GM18951 (cell line): ENCODE measurements around the gene MYH15.

ENCODE experiments used
- POLR2A ChIP-seq: IDR thresholded peaks from 4 replicates; pipeline ENCODE4 v1.6.1; 2011; ENCODE audit warnings: mild to moderate bottlenecking; ENCODE audit not compliant: insufficient read length, insufficient read depth; ENCODE audit errors: extremely low read depth
- in situ Hi-C: fragments of 300-500 bp; cut with MboI; formaldehyde crosslinking; loops from one replicate; pipeline ENCODE4 v1.12.0; 2022; ENCODE audit warnings: low sequenced_read_pairs, mixed read lengths, inconsistent platforms; ENCODE audit not compliant: unreplicated experiment

MYH15 gene

DNA sequence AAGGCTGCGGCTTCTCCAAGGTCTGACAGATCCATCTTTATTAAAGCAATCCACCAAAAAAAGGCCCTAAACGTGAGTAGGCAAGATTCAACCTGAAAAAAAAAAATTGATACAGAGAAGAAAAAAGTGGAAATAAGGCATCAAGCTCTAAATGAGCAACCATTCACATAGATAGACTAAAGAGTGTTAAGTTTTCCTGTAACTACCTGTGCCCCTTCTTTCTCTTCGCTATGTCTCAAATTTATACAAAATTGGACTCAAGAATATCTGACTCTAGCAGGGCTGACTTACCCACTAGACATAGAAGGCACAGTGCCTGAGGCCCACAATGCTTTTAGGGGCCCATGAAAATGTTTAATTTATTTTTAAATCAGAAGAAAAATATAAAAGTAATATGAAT lies at the start of gene MYH15:
Gene MYH15 (minus strand): TSS at position 101 of the 400 bp plus-strand sequence. CDS start 66 bp downstream, at position 35.
- in situ Hi-C loops: no loop called here
- TF ChIP-seq POLR2A: no peak

DNA sequence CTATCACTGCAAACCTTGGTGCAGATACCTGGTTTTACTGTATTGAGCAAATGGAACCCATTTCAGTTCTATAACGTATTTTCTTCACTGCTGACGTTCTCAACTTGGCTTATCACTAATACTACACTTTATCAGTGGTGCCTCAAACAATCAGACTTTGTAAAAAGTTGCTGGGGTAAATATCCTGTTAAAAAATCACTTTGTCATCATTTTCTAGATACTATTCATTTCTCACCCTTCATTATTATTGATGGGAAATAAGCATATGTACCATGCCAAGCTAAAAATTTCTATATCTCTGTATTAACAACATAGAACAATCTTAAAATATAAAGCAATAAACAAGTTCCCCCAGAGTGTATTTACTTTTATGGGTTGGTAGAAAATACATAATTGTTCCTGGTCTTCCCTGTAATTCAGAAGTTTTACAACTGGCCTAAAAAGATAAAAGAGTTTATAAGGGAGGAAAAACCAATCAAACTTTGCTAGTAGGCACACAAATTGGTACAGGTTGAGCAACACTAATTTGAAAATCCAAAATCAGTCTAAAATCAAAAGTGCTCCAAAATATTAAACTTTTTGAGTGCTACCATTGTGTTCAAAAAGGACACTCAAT lies 45.7 kb upstream of the MYH15 start:
- no peak for TF ChIP-seq POLR2A
- in situ Hi-C loops: no loop called here

DNA sequence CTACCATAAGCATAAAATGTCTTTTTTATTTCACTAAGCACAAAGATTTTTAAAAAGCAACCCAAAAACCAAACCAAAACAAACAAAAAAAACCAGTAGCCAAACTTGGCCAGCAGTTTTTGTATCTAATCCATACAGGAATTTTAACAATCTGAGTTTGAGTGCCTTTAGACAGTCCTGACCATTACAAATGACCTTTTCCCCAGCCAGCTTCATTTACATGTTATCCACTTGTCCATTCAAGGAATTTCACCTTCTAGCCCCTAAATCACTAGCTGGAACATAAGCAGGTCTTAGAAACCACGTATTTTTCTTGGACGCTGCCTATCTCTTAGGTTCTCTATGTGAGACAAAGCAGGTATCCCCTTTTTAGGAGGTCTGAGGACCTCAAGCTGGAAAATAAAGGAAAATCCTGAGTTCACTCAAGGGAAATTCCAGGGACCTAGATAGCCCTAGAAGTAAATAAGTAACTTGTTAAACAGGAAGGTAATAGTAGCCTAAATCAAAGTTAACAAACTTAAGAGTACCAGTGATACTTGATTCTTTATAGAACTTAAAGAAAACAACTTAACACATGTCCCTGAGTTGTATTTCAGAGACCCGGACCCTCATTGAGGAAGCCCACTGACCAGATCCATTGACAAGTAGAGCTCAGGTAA lies 44.6 kb upstream of the MYH15 start:
- no peak for TF ChIP-seq POLR2A
- in situ Hi-C loops: loop anchor here (5.0 kb wide), 1 partner anchor 63 kb away; no protein-coding TSS in a partner anchor

DNA sequence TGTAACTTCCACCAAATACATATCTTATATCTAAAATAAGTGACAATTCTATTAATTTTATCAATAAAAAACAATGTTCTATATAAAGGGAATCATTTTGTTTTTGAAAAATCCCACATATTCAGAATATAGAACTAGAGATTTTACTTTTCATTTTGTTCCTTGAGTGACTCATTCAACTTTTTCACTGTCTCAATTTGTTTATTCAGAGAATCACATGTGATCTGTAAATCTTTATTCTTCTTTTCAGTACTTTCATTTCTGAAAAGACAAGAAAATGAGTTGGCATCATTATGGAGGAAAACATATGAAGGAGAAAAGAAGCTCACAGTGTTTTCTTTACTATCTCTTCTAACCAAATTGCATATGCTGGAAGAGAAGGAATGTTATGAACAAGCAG lies 43.8 kb upstream of the MYH15 start:
- in situ Hi-C loops: loop anchor here (5.0 kb wide), 1 partner anchor 62 kb away; no protein-coding TSS in a partner anchor
- no peak for TF ChIP-seq POLR2A

DNA sequence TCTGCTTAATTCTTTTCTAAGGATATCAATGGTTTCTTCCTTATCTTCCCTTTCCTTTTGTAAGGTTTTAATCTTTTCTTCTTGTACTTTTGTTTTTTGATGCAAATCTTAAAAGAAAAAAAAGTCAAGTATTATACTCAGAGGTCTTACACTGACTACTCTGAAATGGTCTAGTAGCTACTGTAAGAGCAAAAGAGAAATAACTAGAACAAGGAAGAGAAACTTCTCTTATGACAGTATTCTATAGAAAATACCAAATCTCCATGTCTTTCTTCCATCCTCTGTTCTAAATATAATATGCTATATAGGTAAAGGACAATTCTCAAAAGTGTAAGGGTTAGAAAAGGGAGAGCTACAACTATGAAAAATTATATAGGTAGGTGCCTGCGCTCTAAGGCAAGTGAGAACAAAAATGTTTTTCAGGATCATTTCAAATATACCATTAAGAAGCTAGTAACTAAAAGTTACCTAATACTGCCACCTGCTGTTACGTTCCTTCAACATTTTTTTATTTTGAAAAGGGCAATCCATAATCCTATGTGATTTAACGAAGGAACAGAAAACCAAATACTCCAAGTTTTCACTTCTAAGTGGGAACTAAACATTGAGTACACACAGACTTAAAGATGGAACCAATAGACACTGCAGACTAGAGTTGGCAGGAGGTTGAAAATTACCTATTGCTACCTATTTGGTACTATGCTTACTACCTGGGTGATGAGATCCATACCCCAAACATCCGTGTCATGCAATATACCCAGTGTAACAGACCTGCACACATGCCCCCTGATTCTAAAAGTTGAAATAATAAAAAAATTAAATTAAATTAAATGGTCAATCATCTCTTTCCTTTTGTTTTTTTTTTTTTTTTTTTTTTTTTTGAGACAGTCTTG lies 42.1 kb upstream of the MYH15 start:
- in situ Hi-C loops: loop anchor here (5.0 kb wide), 1 partner anchor 60 kb away; no protein-coding TSS in a partner anchor
- no peak for TF ChIP-seq POLR2A

DNA sequence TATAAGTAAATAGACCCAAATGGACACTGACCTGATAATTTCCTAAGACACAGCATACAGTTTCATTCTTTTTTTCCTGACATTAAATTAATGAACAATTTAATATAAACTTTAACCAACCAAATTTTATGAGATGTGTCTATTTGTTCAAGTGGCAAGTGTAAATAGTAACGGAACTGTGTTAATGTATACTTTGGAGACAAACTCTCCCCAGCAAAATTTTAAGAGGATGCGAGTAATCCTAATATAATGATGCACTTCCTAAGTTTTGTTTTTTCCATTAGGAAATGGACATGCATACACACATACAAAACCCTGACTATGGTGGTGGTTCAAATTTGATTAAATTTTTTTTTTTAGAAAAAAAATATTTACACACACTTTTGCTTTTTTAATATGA lies 38.5 kb upstream of the MYH15 start:
- TF ChIP-seq POLR2A: no peak
- in situ Hi-C loops: no loop called here

DNA sequence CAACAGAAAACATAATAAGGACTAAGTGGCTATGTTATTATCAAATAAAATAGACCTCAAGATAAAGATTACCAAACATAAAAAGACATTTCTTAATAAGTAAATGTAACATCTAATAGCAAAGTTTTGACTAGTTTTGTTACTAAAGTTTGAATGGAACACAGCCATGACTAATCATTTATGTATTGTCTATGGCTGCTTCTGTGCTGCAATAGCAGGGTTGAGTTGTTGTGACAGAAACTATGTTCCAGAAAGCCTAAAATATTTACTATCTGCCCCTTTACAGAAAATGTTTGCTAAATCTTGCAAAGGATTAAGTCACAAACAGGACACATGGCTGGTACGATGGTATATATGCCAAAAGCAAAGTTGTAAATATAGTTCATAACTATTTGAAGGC lies 37.9 kb upstream of the MYH15 start:
- in situ Hi-C loops: no loop called here

DNA sequence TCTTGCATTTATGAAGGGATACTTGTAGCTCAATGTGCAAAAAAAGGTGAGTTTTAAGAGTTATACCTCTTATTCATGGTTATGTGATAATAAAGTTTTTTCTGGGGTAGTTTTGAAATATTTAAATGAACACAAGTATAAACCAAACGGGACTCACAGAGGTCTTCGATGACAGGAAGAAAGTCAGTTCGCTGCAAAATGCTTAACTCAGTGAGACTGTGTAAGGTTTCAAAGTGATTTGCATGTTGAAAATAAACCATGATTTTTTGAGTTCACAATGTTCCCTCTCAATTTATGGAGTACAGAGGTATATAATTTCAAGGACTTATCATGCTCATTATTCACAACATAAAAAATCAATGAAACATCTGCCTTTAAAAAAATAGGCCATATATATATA lies 36.3 kb upstream of the MYH15 start:
- TF ChIP-seq POLR2A: no peak
- in situ Hi-C loops: no loop called here

More for the DNA sequence above, 37.9 kb upstream of the MYH15 start:
- TF ChIP-seq POLR2A: no peak

DNA sequence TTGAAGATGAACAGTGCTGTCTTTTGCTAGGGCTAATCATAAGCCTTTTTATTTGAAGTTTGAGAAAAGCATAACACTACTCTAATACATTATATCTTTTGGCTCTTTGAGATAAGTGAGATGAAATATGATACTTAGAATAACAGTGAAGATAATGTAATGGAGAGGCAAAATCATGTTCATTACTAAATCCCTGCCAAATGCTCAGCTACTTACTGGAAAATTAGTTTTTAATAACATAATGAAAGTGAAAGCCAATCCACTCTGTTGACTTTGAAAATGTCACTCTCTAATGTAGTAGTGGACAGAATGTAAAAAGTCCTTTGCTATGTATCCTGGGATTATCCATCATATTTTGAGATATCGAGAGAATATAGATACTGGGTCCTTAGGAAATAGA lies 35.9 kb upstream of the MYH15 start:
- in situ Hi-C loops: no loop called here
- TF ChIP-seq POLR2A: no peak

DNA sequence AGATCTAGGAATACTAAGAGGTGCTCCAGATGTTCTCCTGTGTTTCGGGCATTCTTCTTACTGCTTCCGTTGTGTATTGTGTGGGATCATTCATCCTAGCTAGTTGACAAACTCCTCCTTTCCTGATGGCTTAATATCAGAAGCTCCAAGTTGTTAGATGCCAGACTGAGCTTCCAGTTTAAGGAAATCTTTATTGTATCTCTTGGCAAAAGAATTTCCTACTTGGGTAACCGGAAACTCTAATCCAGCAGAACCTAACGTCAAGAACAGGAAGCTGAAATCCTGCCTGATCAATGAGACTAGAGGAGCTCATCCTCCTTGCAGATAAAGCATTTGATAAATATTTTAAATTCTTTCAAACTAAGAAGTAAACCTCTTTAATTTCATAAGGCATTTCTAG lies 27.7 kb upstream of the MYH15 start:
- no peak for TF ChIP-seq POLR2A
- in situ Hi-C loops: no loop called here

DNA sequence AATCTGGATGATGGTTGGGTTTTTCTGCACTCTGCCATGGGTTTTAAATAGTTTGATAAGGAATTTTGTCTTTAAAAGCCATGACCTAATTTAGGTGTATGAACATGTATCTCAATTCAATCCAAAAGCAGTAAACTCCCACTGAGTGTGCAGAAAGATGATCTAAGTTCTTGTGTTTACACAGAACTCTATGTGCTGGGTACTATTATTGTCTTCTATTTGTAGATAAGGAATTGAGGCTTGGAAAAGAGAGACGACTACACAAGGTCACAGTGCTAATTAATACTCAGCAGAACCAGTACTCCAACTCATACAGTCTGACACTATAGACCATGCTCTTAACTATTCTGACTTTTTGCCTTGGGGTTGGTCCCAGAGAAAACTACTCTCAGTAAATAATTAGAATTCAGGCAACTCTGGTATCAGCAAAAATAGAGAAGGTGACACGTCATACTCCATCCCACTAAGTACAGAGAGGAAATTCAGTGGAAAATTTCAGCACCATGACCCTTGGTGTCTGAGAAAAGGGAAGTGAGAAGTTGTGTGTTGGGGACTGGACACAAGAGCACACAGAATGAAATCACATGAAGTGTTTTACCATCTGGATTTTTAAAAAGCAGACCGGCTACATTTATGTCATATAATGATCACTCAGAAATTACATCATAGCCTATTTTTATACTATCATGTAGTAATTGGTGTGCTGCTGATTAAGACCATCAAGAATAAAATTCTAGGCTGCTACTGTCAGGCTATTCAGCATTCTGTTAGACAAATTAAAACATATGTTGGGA lies 18.3 kb upstream of the MYH15 start:
- TF ChIP-seq POLR2A: no peak
- in situ Hi-C loops: no loop called here

DNA sequence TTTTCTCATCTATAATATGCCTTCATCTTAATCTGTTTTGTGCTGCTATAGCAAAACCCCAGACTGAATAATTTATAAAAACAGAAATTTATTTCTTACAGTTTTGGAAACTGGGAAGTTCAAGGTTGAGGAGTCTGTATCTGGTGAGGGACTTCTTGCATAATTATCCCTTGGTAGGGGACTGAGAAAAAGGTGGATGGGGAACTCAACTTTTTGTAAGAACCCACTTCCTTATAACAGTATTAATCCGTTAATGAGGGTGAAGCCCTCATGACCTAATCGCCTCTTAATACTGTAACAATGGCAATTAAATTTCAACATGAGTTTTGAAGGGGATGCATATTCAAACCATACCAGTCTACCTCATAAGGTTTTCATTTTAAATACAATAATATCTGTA lies 17.4 kb upstream of the MYH15 start:
- in situ Hi-C loops: no loop called here
- TF ChIP-seq POLR2A: no peak

DNA sequence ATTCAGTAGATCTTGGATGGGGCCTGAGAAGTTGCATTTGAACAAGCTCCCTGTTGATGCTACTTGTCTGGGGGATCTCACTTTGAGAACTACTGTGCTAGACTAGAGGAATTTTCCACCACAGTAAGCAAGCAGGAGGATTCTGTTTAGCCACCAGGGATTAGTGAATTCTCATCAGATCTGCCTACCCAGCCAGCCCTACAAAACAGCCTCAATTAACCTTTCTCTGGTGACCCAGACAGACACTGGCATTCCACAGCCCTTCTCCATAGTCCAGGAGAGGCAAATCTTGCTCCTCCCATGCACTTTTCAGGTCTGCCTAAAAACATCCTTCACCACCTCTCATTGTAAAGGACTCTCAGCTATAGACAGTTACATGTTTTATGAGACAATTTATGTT lies 16.7 kb upstream of the MYH15 start:
- in situ Hi-C loops: no loop called here

More for the DNA sequence above, 16.7 kb upstream of the MYH15 start:
- no peak for TF ChIP-seq POLR2A
